GM18519 (cell line): ENCODE results near the gene SMURF2.
"Not testable (repeated sequence)": the region's sequence is repeated elsewhere in the genome, so short reads cannot be mapped to it uniquely, and the experiment has no call there.

Experiments
- ATAC-seq: cut with Tn5 transposase; IDR thresholded peaks from one replicate; pipeline ENCODE4 v1.9.1; 2021; ENCODE audit warnings: mild to moderate bottlenecking, moderate library complexity; ENCODE audit not compliant: unreplicated experiment, low FRiP score

Gene SMURF2

DNA sequence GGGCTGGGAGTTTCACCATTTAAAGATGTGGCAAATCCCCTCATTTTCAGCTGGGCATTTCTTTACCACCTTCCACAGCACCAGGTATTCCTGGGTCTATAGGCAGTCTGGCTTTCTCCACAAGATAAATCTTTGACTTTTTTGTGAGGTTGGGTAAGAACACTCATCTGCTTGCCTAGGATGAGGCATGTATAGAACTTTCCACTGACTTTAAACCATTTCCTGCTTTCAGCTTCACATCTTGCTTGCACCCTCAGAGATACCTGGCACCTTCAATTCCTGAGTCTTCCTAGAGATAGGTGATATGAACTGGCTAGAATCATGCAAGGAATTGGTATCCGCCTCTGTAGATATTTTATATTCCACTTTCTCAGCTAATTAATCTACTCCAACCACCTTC, 27.9 kb downstream of the SMURF2 start:
- no peak for ATAC-seq

DNA sequence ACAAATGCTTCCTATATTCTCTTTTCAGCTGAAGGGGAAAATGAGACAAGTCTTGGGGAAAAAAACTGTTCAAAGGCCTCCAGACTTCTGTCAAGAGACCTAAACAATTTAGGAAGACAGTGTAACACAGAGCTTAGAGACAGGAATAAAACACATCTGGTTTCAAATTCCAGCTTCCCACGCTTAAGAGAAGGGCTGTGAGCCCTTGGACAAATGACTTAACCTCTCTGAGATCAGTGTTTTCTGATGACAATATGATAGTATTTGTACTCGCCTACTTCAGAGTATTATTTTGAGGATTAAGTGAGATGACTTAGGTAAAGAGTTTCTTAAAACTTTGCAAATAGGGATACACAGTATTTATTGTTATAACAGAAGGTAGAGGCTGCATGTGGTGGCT, 29.5 kb downstream of the SMURF2 start:
- no peak for ATAC-seq

DNA sequence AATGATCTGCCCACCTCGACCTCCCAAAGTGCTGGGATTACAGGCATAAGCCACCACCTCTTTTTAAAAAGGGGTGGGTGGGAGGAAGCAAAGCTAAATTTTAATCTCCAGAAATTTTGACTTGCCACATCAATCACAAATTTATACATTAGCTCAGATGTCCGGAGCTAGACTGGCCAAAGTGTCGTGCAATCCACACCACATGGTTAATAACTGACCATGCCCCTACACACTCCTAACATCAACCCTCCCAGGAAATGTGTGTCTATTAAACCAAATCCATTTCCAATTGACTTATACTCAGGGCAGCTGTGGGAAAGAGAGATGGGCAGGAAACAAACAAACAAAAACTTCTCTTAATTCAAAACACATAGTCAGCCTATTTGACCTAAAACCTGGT, 29.9 kb downstream of the SMURF2 start:
- ATAC-seq, result no peak

- ATAC-seq, result no peak
These were observed 31.5 kb downstream of the SMURF2 start for GRCh38 chr17:64630309-64631223.

- no peak for ATAC-seq
These were observed 33.5 kb downstream of the SMURF2 start for GRCh38 chr17:64628641-64629040.

- ATAC-seq, result no peak
These were observed 34.3 kb downstream of the SMURF2 start for GRCh38 chr17:64627797-64628196.

DNA sequence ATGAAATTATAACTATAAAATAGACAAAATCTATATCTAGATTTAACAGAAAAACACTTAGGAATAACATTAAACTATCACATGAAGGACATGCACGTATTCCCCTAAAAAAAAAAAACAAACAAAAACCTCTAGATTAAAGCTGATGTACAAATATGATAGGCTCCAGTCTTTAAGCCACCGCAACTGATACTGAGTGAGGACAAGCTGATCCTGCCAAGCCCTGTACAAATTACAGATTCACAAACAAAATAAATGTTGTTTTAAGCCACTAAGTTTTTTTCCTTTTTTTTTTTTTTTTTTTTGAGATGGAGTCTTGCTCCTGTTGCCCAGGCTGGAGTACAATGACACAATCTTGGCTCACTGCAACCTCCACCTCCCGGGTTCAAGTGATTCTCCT, 35.3 kb downstream of the SMURF2 start:
- ATAC-seq, result no peak

GRCh38 chr17:64625541-64625940, 36.6 kb downstream of the SMURF2 start:
- ATAC-seq, result no peak

DNA sequence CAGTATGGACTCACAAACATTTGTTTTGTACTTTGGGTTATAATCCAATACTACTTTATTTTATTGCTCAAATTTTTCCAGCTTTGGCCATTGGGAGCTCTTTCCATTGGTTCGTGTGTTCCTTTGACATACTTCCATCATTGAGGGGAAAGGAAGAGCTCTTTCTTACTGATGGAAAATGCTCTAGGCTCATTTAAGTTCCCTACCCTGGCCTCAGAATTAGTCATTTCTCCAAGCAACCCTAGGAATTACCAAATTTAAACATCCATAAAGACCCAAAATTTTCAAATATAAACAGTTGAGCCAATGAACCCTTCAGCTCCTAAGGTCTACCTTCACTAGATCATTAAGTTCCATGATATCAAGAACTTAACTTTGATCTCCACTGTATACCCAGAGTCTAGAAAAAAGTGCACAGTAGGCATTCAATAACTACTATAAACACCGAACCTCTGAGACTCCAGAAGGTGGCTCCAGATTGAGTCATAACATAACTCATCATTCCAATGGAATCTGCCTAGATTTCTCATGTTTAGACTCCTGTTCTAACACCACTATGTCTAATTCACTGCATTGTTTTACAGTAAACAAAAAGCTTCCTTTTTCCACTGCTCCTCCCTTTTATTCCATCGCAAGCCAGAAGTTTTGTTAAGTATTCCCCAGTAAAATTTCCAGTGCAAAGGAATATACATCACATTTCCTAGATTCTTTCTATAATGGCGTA, 39.0 kb downstream of the SMURF2 start:
- no peak for ATAC-seq

DNA sequence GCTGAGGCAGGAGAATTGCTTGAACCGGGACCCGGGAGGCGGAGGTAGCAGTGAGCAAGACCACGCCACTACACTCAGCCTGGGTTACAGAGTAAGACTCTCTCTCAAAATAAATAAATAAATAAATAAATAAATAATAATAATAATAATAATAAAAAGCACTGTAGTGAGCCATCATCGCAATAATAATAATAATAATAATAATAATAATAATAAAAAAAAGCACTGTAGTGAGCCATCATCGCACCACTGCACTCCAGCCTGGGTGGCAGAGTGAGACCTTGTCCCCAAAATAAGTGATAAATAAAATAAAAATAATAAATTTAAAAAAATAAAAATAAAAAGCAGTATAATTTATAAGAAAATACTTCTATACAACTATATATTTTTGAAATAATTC, 40.3 kb downstream of the SMURF2 start:
- ATAC-seq, result no peak

GRCh38 chr17:64618848-64619247, 43.3 kb downstream of the SMURF2 start:
- no peak for ATAC-seq

DNA sequence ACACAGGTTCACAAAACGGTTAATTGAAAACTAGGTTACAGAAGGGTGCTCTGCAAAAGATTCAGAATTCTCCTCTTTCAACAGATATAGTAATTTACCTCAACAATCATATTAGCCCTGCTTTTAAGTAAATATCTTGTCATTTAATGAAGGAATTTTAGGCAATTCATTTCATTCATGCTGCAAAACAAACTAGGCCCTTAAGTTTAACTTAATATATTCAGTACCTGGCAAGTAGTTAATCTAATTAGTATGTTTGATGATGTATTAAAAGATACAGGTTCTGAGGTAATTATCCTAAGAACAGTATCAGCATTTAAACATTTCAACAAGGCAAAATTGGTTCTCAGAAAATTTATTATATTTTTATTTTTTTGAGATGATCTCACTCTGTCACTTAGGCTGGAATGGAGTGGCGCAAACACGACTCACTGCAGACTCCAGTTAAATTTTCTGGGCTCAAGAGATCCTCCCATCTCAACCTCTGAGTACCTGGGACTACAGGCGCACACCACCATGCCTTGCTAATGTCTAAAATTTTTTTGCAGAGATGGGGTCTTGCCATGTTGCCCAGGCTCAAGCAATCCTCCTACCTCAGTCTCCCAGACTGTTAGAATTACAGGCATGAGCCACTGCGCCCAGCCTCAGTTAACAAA, 44.9 kb downstream of the SMURF2 start:
- ATAC-seq, result no peak

DNA sequence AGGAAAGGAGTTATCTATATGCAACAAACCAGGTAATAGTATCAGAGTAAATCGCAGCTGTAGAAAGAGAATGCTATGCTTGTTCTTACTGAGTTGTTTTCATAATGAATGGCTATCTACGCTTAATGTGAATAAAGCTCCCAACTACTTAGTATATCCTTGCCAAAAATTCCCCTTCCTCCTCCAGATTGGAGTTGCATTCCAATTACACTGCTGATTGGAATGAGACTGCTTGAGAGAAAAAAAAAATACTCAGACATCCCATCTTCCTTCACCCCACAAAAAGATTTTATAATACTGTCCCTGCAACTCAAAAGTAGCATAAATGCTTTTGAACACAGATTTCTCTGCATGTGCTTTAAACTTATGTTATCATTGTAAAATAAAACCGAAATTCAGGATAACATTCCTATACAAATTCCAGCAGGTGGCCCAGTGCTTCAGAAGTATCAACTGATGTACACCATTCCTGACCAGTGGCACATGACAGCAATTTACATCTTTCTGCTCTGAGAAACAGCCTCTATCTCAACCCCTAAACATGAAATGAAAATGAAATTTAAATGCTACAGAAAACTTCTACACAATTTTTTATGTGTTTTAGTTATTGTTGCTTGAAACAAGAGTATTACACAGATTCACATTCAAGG, 47.0 kb downstream of the SMURF2 start:
- ATAC-seq, result no peak

DNA sequence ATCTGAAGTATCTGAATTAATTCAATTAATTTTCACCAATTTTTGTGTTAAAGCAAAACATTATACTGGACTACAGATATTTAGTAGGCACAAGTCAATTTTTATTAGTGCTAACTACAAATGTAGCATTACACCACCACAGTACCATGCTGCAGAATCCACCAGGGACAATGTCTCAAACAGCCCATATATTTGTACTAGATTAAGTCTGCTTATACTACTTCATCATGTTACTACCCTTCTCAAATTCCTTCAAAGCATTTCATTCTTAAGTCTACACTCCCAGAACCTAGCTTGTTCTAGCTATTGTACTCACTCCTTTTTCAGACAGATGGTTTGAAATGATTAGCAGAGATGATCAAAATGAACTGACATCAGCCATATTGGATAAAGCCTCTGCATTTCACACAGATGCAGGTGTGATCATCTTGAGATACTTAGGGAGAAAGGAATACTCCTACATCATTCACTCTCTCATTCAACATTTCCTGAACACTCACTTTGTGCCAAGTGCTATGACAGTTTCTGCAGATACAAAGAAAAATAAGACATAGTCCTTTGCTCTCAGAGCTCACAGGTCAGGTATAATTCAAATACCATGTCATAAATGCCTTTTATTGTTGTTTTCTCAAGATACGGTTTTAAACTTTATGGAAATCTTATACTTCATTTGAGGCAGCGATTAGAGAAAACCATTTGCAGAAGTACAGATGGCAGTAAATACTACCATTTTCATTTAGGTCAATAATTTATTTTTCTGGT, 47.7 kb downstream of the SMURF2 start:
- ATAC-seq, result no peak

GRCh38 chr17:64611369-64611768, 50.7 kb downstream of the SMURF2 start:
- ATAC-seq, result no peak

DNA sequence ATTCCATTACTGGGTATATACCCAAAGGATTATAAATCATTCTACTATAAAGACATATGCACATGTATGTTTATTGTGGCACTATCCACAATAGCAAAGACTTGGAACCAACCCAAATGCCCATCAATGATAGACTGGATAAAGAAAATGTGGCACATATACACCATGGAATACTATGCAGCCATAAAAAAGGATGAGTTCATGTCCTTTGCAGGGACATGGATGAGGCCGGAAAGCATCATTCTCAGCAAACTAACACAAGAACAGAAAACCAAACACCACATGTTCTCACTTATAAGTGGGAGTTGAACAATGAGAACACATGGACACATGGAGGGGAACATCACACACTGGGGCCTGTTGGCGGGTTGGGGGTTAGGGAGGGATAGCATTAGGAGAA, 51.9 kb downstream of the SMURF2 start:
- not testable (repeated sequence) for ATAC-seq

- no peak for ATAC-seq
These were observed 53.5 kb downstream of the SMURF2 start for GRCh38 chr17:64608571-64608981.

- ATAC-seq, result no peak
These were observed 54.1 kb downstream of the SMURF2 start for GRCh38 chr17:64607862-64608565.

GRCh38 chr17:64604532-64604931, 57.6 kb downstream of the SMURF2 start:
- ATAC-seq, result not testable (repeated sequence)
